Nephron progenitor cell (in vitro differentiated cells): ENCODE results near the gene GFI1B.

Experiments used
- DNase-seq: peaks from one replicate; pipeline ENCODE4 v3.0.0; 2021
- H3K27ac Mint-ChIP-seq: 2 replicates; pipeline ENCODE4 v1.8.0; 2021; ENCODE audit warnings: mild to moderate bottlenecking, moderate library complexity, mixed read lengths
- H3K27me3 Mint-ChIP-seq: 2 replicates; pipeline ENCODE4 v1.8.0; 2021; ENCODE audit warnings: mild to moderate bottlenecking, low read depth, mixed read lengths; ENCODE audit not compliant: poor library complexity
- H3K36me3 Mint-ChIP-seq: 2 replicates; pipeline ENCODE4 v1.8.0; 2021; ENCODE audit warnings: low read depth, mixed read lengths
- H3K4me1 Mint-ChIP-seq: 2 replicates; pipeline ENCODE4 v1.8.0; 2021; ENCODE audit warnings: mixed read lengths
- H3K4me3 Mint-ChIP-seq: 2 replicates; pipeline ENCODE4 v1.8.0; 2021; ENCODE audit warnings: mild to moderate bottlenecking, moderate library complexity, mixed read lengths
- H3K9me3 Mint-ChIP-seq: 2 replicates; pipeline ENCODE4 v1.8.0; 2021; ENCODE audit warnings: mild to moderate bottlenecking, moderate library complexity, mixed read lengths
- CTCF ChIP-seq: fragments of 200-600 bp; sonication (generic); IDR thresholded peaks from 2 replicates; pipeline ENCODE4 v1.5.0; 2021; ENCODE audit warnings: antibody characterized with exemption

The GFI1B gene

GRCh38 chr9:132946631-132947295 lies 31.7 kb upstream of the GFI1B start:
- peak; percentile 53 for DNase-seq
- no peaks in the 10 kb centered on the region for H3K36me3 Mint-ChIP-seq
- H3K27ac Mint-ChIP-seq = peak overlapping the region; percentile 93
- H3K27me3 Mint-ChIP-seq = peaks cover 7% of the 10 kb centered on the region
- no peak for TF ChIP-seq CTCF
- peaks cover 60% of the 10 kb centered on the region for H3K4me1 Mint-ChIP-seq
- H3K9me3 Mint-ChIP-seq = no peaks in the 10 kb centered on the region
- H3K4me3 Mint-ChIP-seq = peak overlapping the region; percentile 30

- Mint-ChIP-seq H3K27me3 (peaks cover 12% of the 10 kb centered on the region), H3K4me3 (no peak overlapping the region), H3K36me3 (no peaks in the 10 kb centered on the region), H3K27ac (no peak overlapping the region), H3K9me3 (no peaks in the 10 kb centered on the region), H3K4me1 (peaks cover 50% of the 10 kb centered on the region)
- no peak for DNase-seq
- TF ChIP-seq CTCF = no peak
These were observed 30.7 kb upstream of the GFI1B start for GRCh38 chr9:132947756-132948155.

GRCh38 chr9:132948482-132949050 lies 29.9 kb upstream of the GFI1B start:
- no peak for DNase-seq
- no peak for TF ChIP-seq CTCF
- peaks cover 17% of the 10 kb centered on the region for H3K27me3 Mint-ChIP-seq
- H3K27ac Mint-ChIP-seq = no peak overlapping the region
- H3K4me3 Mint-ChIP-seq = no peak overlapping the region
- H3K9me3 Mint-ChIP-seq = no peaks in the 10 kb centered on the region
- H3K4me1 Mint-ChIP-seq = peaks cover 42% of the 10 kb centered on the region
- H3K36me3 Mint-ChIP-seq = no peaks in the 10 kb centered on the region

- peaks cover 2% of the 10 kb centered on the region for H3K9me3 Mint-ChIP-seq
- DNase-seq = no peak
- peaks cover 37% of the 10 kb centered on the region for H3K4me1 Mint-ChIP-seq
- TF ChIP-seq CTCF = no peak
- H3K27me3 Mint-ChIP-seq = peaks cover 17% of the 10 kb centered on the region
- H3K4me3 Mint-ChIP-seq = no peak overlapping the region
- H3K27ac Mint-ChIP-seq = no peak overlapping the region
- H3K36me3 Mint-ChIP-seq = no peaks in the 10 kb centered on the region
These were observed 28.8 kb upstream of the GFI1B start for GRCh38 chr9:132949709-132950108.

GRCh38 chr9:132955123-132955522 lies 23.4 kb upstream of the GFI1B start:
- H3K27me3 Mint-ChIP-seq = peaks cover 33% of the 10 kb centered on the region
- H3K9me3 Mint-ChIP-seq = peaks cover 32% of the 10 kb centered on the region
- no peak overlapping the region for H3K27ac Mint-ChIP-seq
- no peak for DNase-seq
- H3K4me1 Mint-ChIP-seq = no peaks in the 10 kb centered on the region
- TF ChIP-seq CTCF = no peak
- H3K4me3 Mint-ChIP-seq = no peak overlapping the region
- no peaks in the 10 kb centered on the region for H3K36me3 Mint-ChIP-seq

- Mint-ChIP-seq H3K36me3 (no peaks in the 10 kb centered on the region), H3K27me3 (peaks cover 33% of the 10 kb centered on the region), H3K4me1 (no peaks in the 10 kb centered on the region), H3K9me3 (peaks cover 32% of the 10 kb centered on the region), H3K27ac (no peak overlapping the region), H3K4me3 (no peak overlapping the region)
- no peak for TF ChIP-seq CTCF
- DNase-seq = no peak
These were observed 22.7 kb upstream of the GFI1B start for GRCh38 chr9:132955768-132956167.
